Activated CD8-positive, alpha-beta T cell treated with anti-CD3 and anti-CD28 coated beads for 36 hours (primary cell): ENCODE results near the gene ARL6IP5. TPM values are rescaled to one million over a fixed set of nuclear protein-coding genes. Genes with fewer than 3 reads are reported as not detected.

Source experiments
- ATAC-seq: fragments of 200-7000 bp; cut with Tn5 transposase; one replicate; pipeline ENCODE4 v1.10.0; 2021; ENCODE audit warnings: mild to moderate bottlenecking, moderate library complexity
- CTCF ChIA-PET: fragments of 350-600 bp; sonication (Branson Sonifier 250); formaldehyde crosslinking; loops from one replicate; lab custom pipeline; 2021; ENCODE audit warnings: antibody characterized with exemption; lab: Charles Lee
- POLR2A ChIA-PET: fragments of 350-600 bp; sonication (Branson Sonifier 250); formaldehyde crosslinking; loops from one replicate; lab custom pipeline; 2021; ENCODE audit warnings: antibody characterized with exemption; lab: Charles Lee
- DNase-seq: peaks from one replicate; pipeline ENCODE4 v3.0.0-alpha.2; 2020
- H3K27ac Mint-ChIP-seq: one replicate; pipeline ENCODE4 v1.8.0; 2021; ENCODE audit warnings: mild to moderate bottlenecking, mixed read lengths
- H3K27me3 Mint-ChIP-seq: one replicate; pipeline ENCODE4 v1.8.0; 2021; ENCODE audit warnings: mixed read lengths
- H3K36me3 Mint-ChIP-seq: one replicate; pipeline ENCODE4 v1.8.0; 2021; ENCODE audit warnings: low read depth, mixed read lengths
- H3K4me1 Mint-ChIP-seq: one replicate; pipeline ENCODE4 v1.8.0; 2021; ENCODE audit warnings: low read depth, mixed read lengths
- H3K4me3 Mint-ChIP-seq: one replicate; pipeline ENCODE4 v1.8.0; 2021; ENCODE audit warnings: mild to moderate bottlenecking, moderate library complexity, mixed read lengths
- H3K9me3 Mint-ChIP-seq: one replicate; pipeline ENCODE4 v1.8.0; 2021; ENCODE audit warnings: mixed read lengths
- CTCF ChIP-seq: fragments of 200-600 bp; IDR thresholded peaks from one replicate; pipeline ENCODE4 v1.8.0; 2022; ENCODE audit warnings: antibody characterized with exemption, mild to moderate bottlenecking
- intact Hi-C: fragments of 100-400 bp; cut with micrococcal nuclease; formaldehyde crosslinking; loops from one replicate; pipeline ENCODE4 v1.10.0; 2022
- total RNA-seq, 2 experiments: library from RNA; stranded (reverse); gene quantifications; one replicate each; pipeline ENCODE4 v1.2.3, GENCODE V29; 2021

ARL6IP5 gene
- total RNA-seq, 2 experiments from 2014 or later = 72.7 to 74.2 TPM

DNA sequence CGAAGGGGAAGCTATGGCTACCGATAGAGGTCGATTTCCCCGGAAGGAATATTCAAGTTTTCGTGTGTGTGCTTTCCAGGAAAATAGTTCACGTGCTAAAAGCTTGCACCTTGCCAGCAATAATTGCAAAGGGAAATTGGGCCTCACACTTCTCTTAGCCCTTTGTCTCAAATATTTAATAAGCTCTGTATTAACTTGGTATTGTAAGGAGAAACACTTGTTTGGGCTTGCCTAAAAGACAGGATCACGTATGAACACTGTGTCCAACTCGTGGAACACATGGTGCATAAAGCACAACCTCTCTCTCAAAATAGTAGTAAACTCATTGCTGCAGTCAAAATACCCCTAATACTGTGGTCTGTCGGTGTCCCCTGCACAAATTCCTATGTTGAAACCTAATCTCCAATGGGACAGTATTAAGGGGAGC, 32.3 kb upstream of the ARL6IP5 start:
- Mint-ChIP-seq H3K9me3 (no peaks in the 10 kb centered on the region), H3K27ac (peak overlapping the region; percentile 90), H3K4me3 (peak overlapping the region; percentile 87), H3K4me1 (peaks cover 40% of the 10 kb centered on the region), H3K27me3 (no peaks in the 10 kb centered on the region), H3K36me3 (peaks cover 32% of the 10 kb centered on the region)
- CTCF ChIA-PET = interaction anchor here (0.7 to 2.9 kb wide), 7 partner anchors 11 to 273 kb away, joined by 3 to 15 read pairs (median 5); partner anchors contain the start of gene ARL6IP5
- DNase-seq = no peak
- POLR2A ChIA-PET = interaction anchor here (0.7 to 3.9 kb wide), 15 partner anchors 8 to 262 kb away, joined by 3 to 24 read pairs (median 5); partner anchors contain the start of genes ARL6IP5 and UBA3
- ATAC-seq = peak; percentile 16
- no peak for TF ChIP-seq CTCF
- intact Hi-C loops = loop anchor here (2.0 kb wide), 1 partner anchor 30 kb away; no protein-coding TSS in a partner anchor

DNA sequence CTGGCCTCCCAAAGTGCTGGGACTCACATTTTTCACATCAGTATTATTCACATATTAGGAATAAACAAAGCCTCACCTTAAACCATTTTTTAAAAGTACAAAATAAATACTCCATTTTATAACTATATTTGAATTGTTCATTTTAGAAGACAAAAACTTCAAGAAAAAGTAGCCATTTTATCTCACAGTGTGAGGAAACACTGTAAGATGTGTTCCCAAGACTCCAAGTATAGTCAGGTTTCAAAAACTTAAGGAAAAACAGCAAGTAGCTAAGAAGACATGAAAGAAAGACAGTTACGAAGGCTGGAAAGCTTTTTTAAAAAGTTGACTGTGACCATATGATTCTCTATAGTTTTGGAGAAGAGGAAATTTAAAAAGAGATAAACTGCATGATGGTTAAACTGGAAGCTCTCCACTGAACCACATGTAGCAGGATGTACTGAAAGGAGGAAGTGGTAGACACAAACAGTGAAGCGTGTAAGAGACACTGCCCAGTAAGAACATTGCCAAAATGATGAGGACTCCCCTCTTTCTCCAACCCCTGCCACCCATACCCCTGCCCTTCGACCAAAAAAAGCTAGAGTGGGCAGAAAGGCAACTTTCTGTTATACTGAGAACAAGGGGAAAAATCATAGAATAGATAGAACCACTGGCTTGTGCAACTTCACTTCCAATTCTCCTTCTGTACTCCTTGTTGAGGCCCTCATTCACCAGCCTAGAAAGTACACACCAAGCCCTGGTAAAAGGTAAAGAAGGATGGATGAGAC, 26.4 kb upstream of the ARL6IP5 start:
- peaks cover 54% of the 10 kb centered on the region for H3K36me3 Mint-ChIP-seq
- DNase-seq (no peak), ATAC-seq (peak; percentile 90)
- POLR2A ChIA-PET = interaction anchor here (0.6 to 1.1 kb wide), 5 partner anchors 17 to 1678 kb away, joined by 3 to 5 read pairs (median 3); no protein-coding TSS in a partner anchor
- intact Hi-C loops = no loop called here
- no peak for TF ChIP-seq CTCF
- H3K4me1 Mint-ChIP-seq = peaks cover 28% of the 10 kb centered on the region
- H3K27ac Mint-ChIP-seq = peak overlapping the region; percentile 93
- CTCF ChIA-PET = interaction anchor here (0.7 to 1.3 kb wide), 2 partner anchors 61 to 63 kb away, joined by 3 read pairs; no protein-coding TSS in a partner anchor
- no peak overlapping the region for H3K4me3 Mint-ChIP-seq
- H3K27me3 Mint-ChIP-seq = no peaks in the 10 kb centered on the region
- peaks cover 6% of the 10 kb centered on the region for H3K9me3 Mint-ChIP-seq

- H3K4me1 Mint-ChIP-seq = peaks cover 31% of the 10 kb centered on the region
- CTCF ChIA-PET = interaction anchor here (1.3 kb wide), 1 partner anchor 62 kb away, joined by 3 read pairs; no protein-coding TSS in a partner anchor
Observed at GRCh38 chr3:69058947-69059224, 25.9 kb upstream of the ARL6IP5 start.

DNA sequence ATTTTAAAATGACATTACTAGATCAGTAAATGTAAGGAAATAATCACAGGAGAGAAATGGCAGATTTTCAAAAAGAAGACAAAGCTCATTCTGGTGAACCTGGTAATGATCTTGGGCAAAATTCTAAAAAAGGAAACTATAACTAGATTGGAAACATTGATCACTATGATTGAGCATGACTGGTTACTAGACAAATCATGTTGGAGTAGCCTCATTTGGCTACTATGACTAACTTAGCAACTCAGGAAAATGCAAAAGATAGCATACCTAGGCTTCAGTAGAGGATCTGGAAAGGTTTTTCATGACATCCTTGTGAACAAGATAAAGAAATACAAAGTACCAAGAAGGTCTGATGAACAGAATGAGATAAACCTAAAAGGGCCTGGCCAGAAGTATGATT, 25.0 kb upstream of the ARL6IP5 start:
- Mint-ChIP-seq H3K27ac (peak overlapping the region; percentile 93), H3K36me3 (peaks cover 59% of the 10 kb centered on the region), H3K9me3 (peaks cover 6% of the 10 kb centered on the region), H3K4me3 (no peak overlapping the region), H3K27me3 (no peaks in the 10 kb centered on the region), H3K4me1 (peaks cover 38% of the 10 kb centered on the region)
- CTCF ChIA-PET = interaction anchor here (1.0 to 1.6 kb wide), 4 partner anchors 21 to 247 kb away, joined by 3 to 4 read pairs (median 4); partner anchors contain the start of gene UBA3
- POLR2A ChIA-PET = interaction anchor here (0.6 to 1.7 kb wide), 5 partner anchors 8 to 35 kb away, joined by 3 to 7 read pairs (median 4); partner anchors contain the start of gene TMF1
- no peak for TF ChIP-seq CTCF
- ATAC-seq (no peak), DNase-seq (no peak)
- intact Hi-C loops = no loop called here

More at GRCh38 chr3:69058947-69059224, 25.9 kb upstream of the ARL6IP5 start:
- H3K9me3 Mint-ChIP-seq = peaks cover 6% of the 10 kb centered on the region
- DNase-seq (no peak), ATAC-seq (no peak)
- no peak overlapping the region for H3K4me3 Mint-ChIP-seq
- intact Hi-C loops = no loop called here
- H3K36me3 Mint-ChIP-seq = peaks cover 57% of the 10 kb centered on the region
- H3K27me3 Mint-ChIP-seq = no peaks in the 10 kb centered on the region
- no peak for TF ChIP-seq CTCF
- POLR2A ChIA-PET = interaction anchor here (0.6 to 1.2 kb wide), 5 partner anchors 11 to 43 kb away, joined by 3 to 5 read pairs (median 3); no protein-coding TSS in a partner anchor
- peak overlapping the region; percentile 93 for H3K27ac Mint-ChIP-seq
